GM10266 (cell line): Measurements from ENCODE around the gene AGRN.

ENCODE experiments used
- DNase-seq: peaks from one replicate; pipeline ENCODE4 v3.0.0; 2012; ENCODE audit errors: extremely low spot score
- CTCF ChIP-seq: IDR thresholded peaks from 2 replicates; pipeline ENCODE4 v1.5.1; 2012; ENCODE audit warnings: mild to moderate bottlenecking, low read depth; ENCODE audit not compliant: control insufficient read depth, insufficient read depth; ENCODE audit errors: missing control alignments

AGRN gene

GRCh38 chr1:1068517-1069055, 48.7 kb downstream of the AGRN start:
- peak; percentile 85 for DNase-seq
- no peak for TF ChIP-seq CTCF

DNA sequence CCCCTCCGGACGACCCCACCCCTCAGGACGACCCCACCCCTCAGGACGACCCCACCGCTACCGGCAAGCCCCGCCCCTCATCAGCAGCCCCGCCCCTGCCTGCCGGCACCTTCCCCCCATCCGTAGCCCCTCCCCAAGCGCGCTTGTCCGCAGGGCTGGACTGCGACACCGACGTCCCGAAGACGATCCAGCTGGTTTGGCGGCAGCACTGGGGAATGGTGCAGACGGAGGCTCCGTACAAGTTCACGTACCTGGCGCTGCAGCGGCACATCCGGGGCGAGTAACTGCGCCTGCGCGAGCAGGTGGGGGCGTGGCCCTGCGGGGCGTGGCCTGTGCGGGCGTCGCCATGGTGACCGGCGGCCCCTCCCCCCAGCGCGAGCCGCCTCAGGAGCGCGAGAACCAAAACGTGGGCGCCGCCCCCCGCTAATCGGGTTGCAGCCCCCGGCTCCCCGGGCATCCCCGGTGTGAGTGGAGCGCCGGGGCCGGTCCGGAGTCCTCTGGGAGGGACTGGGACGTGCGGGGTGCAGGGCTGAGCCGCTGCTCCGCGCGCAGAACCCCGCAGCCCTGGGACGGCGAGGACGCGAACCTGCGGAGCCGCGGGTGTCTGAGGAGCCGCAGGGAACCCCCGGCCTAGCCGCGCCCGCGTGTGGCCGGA, 49.3 kb downstream of the AGRN start:
- DNase-seq = peak; percentile 98
- TF ChIP-seq CTCF = no peak

DNA sequence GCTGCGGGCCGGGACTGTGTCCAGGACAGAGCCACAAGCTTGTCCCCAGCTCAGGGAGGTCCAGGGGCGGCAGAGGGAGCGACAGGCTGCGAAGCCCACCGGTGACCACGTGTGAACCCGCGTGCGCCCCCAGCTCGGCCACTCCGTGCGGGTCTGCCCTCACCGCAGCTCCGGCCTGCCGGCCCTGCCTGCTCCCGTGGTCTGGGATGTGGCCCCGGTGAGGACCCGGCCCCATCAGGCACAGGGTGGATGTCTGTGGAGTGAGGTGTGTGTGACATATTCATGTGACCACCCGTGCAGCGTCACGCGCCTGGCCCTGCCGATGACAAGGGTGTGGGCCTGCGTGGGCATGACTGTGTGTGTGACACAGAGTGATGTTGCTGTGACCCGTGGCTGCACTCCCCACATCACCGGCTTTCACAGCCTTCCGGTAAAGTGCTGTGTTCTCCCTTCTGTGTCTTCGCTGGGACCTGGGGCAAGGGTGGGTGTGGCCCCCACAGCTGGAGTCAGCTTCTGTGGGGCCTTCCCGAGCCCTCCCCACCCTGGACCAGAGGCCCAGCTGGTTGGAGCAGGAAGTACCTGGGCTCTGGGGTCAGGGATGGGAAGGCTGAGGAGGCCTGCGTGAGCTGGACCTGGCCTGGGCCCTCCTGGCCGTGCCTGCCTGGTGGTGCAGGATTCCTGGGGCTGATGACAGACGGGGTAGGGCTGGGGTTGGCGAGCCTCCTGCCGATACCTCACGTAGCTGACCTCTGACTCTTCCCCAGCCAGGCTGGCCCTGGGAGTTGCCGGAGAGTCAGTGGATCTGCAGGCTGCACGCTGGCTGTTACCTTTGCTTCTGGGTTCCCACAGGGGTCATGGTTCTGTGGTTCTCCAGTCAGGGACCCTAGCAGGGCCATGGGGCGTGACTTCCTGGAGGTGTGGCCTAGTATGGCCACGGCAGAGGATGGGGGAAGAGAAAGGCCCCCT, 50.1 kb downstream of the AGRN start:
- DNase-seq = peak; percentile 67
- no peak for TF ChIP-seq CTCF

GRCh38 chr1:1071486-1072298, 51.8 kb downstream of the AGRN start:
- TF ChIP-seq CTCF = no peak
- no peak for DNase-seq

- TF ChIP-seq CTCF = no peak
- no peak for DNase-seq
These were observed 52.5 kb downstream of the AGRN start for GRCh38 chr1:1072299-1072848.

DNA sequence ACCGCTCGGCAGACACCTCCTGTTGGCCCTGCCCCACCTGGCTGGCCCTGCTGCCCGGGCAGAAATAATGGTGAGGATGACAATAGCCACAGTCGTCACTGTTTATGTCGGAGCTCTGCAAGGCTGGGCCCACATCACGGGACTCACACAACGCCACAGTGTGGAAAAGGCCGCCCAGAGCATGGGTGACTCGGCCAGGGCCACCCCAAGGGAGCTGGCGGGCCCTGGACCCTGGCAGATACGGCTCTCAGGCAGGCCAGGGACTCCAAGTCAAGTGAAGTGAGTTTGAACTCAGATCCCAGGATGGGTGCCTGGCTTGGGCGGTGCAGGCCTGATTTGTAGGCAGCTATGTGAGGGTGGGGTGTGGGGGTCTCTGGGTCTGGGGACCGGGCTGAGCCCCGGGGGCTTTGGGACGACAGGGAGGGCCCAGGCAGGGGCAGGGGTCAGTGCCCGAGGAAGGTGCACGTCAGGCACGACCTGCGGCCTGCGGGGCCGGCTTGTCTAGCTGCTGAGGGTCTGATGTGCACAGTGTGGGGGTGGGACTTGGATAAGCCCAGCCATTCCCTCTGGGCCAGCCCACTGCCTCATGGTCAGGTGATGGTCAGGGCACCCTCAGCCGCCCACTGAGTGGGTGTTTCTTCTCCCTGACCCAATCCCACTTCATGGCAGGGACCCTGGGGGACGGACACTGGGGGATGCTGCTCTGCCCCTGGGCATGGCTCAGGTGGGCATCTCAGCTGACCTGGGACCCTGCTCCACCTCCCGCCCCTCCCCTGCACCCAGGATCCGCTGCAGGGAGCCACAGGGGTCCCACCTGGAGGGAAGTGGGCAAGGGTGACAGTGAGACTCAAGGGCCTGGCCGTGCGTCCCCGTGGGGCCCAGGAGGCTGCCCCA, 53.2 kb downstream of the AGRN start:
- no peak for DNase-seq
- TF ChIP-seq CTCF = no peak
